Panc1 (cell line): ENCODE measurements around the gene FARS2.

Experiments used
- CTCF ChIP-seq: fragments of 450-650 bp; IDR thresholded peaks from 2 replicates; pipeline ENCODE4 v1.5.1; 2017; ENCODE audit warnings: mild to moderate bottlenecking
- POLR2AphosphoS5 ChIP-seq: IDR thresholded peaks from 2 replicates; pipeline ENCODE4 v1.6.1; 2012; ENCODE audit warnings: mild to moderate bottlenecking, low read depth, low read length, moderate library complexity
- TCF7L2 ChIP-seq: IDR thresholded peaks from 2 replicates; pipeline ENCODE4 v1.6.1; 2011; ENCODE audit warnings: mild to moderate bottlenecking, low read depth, low read length, inconsistent platforms
- TF ChIP-seq, protein P1 (sequence below), 2 experiments: IDR thresholded peaks; 2 replicates each; pipeline ENCODE4 v1.6.1; 2011 to 2012; ENCODE audit warnings: low read depth in 2 of 2, control low read depth in 1 of 2, low read length in 1 of 2, mild to moderate bottlenecking in 1 of 2, moderate library complexity in 1 of 2; ENCODE audit not compliant: insufficient read depth in 1 of 2

- TF ChIP-seq POLR2AphosphoS5: no peak
- TF ChIP-seq CTCF: no peak
- TF ChIP-seq, protein P1, sequence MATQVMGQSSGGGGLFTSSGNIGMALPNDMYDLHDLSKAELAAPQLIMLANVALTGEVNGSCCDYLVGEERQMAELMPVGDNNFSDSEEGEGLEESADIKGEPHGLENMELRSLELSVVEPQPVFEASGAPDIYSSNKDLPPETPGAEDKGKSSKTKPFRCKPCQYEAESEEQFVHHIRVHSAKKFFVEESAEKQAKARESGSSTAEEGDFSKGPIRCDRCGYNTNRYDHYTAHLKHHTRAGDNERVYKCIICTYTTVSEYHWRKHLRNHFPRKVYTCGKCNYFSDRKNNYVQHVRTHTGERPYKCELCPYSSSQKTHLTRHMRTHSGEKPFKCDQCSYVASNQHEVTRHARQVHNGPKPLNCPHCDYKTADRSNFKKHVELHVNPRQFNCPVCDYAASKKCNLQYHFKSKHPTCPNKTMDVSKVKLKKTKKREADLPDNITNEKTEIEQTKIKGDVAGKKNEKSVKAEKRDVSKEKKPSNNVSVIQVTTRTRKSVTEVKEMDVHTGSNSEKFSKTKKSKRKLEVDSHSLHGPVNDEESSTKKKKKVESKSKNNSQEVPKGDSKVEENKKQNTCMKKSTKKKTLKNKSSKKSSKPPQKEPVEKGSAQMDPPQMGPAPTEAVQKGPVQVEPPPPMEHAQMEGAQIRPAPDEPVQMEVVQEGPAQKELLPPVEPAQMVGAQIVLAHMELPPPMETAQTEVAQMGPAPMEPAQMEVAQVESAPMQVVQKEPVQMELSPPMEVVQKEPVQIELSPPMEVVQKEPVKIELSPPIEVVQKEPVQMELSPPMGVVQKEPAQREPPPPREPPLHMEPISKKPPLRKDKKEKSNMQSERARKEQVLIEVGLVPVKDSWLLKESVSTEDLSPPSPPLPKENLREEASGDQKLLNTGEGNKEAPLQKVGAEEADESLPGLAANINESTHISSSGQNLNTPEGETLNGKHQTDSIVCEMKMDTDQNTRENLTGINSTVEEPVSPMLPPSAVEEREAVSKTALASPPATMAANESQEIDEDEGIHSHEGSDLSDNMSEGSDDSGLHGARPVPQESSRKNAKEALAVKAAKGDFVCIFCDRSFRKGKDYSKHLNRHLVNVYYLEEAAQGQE (IDR thresholded peaks at IDR 0.05; ENCODE audit: insufficient read depth in 1 of 2, low read depth in 2 of 2, low read length in 1 of 2): no peak
- no peak for TF ChIP-seq TCF7L2
Observed at GRCh38 chr6:5567890-5568289, 306.6 kb downstream of the FARS2 start.
